MM.1S (cell line): Measurements from ENCODE around the gene SPRED3.

Source experiments
- CTCF ChIP-seq: fragments of 300-600 bp; sonication (generic); IDR thresholded peaks from 2 replicates; pipeline ENCODE4 v1.5.1; 2016; ENCODE audit warnings: antibody characterized with exemption, low read length, mixed read lengths
- EZH2 ChIP-seq: fragments of 300-600 bp; sonication (generic); optimal IDR thresholded peaks from 2 replicates; pipeline ENCODE3; 2017; ENCODE audit warnings: low read depth, mild to moderate bottlenecking, antibody characterized with exemption, low read length, mixed read lengths

- TF ChIP-seq EZH2 (no peak), CTCF (no peak)
These were observed 4.3 kb downstream of the SPRED3 start for GRCh38 chr19:38392707-38393308.
